Hematopoietic multipotent progenitor cell treated with erythropoietin and hydrocortisone succinate and interleukin-3 and kit ligand, for 6 days (in vitro differentiated cells): ENCODE data around the gene SURF2.
"Not testable (repeated sequence)": the region's sequence is repeated elsewhere in the genome, so short reads cannot be mapped to it uniquely, and the experiment has no call there.

Experiments
- DNase-seq: peaks from one replicate; pipeline ENCODE4 v3.0.0-alpha.2; 2015

The SURF2 gene

DNA sequence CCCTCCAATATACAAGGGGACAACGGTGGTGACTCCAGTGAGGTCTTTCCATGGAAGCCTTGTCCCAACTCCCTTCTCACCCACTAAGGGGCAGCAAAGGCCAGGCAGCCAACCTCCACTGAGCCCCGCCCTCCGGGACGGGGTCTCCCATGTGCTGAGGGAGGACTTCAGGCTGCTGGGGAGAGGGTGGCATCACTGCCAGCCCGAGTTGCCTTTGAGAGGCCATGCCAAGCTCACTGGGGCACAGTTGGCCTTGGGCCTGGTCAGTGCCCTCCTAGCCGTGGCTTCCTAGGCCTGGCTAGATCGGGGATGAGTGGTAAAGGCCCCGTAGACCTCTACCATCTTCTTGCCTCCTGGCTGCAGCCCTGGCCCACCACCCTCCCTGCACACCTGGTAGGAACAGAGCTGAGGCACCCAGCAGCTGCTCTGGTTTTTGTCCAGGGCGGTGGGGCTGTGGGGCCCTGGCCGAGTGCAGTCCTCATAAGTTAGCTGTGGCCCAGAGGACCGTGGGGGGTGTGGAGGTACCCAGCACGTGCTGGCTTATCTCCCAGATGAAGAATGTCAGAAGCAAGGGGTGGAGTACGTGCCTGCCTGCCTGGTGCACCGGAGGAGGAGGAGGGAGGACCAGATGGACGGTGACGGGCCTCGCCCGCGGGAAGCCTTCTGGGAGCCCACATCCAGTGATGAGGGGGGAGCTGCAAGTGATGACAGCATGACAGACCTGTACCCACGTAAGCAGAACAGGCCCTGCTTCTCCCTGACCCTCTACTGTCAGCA lies 3.2 kb downstream of the SURF2 start:
- DNase-seq, result peak; percentile 85

DNA sequence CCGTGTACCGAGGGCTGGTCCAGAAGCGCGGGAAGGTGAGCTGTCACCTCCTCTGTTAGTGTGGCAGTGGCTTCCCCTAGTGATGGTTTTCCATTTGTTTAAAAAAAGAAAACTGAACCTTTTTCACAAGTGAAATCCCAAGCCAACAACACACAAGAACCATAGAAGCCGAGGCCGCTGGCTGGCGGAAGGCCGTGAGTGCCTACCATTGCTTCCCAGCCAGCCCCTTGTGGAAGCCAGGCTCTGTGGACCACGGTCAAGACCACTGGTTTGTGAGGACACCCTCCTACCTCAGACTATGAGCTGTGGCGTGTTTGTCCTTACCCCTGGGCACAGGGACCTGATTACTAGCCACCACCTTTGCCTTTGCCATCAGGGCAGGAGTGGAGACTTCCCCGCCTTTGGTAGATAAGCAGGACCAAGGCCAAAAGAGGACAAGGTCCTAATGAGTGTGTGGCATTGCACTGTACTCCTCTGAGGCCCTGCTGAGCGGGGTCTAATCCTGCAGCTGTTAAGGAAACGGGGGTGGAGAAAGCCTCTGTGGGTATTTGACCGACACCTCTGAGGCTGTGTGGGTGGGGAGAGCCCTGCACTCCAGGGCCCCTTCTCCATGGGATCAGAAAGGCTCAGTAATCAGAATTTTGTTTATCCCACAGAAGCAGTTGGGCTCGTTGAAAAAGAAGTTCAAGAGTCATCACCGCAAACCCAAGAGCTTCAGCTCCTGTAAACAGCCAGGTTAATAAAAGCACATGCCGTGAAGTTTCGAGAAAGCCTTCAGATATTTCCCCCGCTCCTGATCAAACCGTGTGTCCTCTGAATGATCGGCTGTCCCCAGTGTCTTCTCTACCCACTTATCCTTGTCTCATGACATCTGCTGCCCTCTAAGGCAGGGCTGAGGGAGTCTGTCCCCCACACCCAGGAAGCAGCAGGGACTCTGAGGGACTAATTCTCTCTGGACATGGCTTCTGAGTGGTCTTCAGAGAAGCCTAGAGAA lies 4.3 kb downstream of the SURF2 start:
- DNase-seq, result no peak

DNA sequence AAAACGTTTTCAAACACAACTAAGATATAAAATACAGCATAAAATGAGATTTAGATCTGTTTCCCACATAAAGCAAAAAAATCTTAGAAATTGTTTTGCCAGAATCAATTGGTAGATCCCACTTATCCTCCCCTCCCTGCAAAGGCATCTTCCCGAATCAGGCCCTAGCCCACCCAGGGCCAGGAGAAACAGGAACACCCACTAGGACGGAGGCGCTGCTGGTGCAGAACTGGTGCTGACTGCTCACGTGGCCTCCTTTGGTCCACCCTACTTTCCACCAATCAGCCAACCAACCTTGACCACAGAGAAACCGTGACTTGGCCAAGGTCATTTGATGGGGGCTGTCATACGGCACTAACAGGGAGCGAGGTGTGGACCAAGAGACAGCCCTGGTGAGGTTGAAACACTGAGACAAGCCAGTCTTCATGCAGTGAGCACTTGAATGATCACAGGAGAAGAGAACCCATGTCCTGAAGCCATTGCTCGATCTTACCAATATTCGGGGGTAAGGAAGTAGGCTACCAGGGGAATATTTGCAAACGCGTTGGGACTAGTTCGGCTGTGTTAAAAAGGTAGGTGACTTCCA lies 5.2 kb downstream of the SURF2 start:
- DNase-seq, result no peak

DNA sequence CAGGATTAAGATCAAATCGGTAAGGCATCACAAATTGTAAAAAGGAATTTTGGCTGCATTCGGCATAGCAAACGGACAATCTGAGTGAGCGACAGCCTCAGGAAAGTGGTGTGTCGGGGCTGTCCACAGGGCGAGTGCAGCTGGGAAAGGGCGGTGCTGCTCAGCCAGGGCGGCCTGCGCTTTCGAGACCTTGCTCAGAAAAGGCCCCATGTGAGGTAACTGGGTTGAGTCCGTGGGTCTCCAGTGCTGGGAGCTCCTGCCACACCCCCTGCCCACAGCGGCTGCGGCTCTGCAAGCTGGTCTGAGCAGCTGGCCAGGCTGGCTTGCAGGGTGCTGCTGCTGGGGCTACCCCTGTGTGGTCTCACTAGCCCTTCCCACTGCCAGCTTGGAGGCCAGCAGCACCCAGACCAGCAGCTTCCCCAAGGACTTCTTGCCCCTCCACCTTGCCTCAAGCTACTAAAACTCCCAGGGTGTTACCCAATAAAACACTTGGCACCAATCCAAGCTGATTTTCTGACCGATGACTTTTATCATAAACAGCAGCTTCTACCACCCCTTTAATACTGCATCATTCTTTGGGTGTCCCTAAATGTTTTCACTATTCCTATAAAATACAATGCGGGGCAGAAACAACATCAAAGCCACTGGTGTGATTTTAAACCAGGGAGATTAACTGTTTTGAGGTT lies 6.2 kb downstream of the SURF2 start:
- peak; percentile 75 for DNase-seq

DNA sequence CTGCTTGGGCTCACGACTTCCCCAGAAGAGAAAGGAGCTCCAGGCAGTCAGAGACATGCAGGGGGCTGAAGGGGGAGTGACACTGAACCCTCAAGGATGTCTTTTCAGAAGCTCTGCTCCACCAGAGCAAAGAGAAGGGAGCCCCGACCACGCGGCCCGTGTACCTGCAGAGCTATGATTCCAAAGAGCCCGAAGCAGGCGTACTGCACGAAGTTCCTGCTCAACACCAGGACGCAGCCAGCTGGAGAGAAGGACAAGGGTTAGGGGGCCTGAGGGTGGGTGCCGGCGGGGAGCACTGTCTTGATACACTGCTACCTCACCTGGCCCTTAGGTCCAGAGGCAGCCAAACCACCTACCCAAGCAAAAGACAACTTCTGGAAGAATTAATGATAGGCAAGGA lies 10.1 kb downstream of the SURF2 start:
- no peak for DNase-seq

DNA sequence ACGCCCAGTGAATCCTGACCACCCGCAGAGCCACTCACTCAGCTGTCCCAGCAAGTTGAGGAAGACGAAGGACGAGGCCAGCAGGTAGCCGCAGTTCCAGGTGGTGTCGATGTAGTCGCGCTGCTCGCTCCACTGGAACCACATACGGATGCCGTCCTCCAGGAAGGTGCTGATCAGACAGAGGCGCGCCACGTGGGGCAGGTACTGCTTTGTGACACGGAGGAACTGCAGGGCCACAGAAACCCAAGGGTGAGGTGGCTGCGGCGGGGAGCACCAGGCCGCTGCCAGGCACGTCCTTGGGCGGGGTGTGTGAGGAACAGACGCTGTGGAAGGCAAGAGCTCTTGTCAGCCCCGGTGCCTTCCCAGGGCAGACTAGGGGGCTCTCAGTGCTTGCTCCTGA lies 10.9 kb downstream of the SURF2 start:
- DNase-seq, result no peak

DNA sequence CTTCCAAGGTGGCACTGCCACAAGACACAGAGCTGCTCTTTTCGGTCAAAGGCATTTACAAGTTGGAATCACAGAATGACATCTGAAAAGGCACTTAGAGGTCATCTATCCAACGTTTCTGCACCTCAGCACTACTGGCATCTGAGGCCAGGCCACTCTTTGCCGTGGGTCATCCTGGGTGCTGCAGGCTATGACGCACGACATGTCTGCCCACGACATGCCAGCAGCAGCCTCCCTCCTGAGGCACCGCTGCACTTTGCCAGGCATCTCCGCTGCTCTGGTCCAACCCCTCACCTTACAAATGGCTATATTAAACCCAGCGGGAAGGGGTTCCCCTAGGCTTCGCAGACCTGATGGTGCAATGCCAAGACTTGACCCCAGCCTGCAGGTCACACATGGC lies 11.4 kb downstream of the SURF2 start:
- DNase-seq, result no peak

DNA sequence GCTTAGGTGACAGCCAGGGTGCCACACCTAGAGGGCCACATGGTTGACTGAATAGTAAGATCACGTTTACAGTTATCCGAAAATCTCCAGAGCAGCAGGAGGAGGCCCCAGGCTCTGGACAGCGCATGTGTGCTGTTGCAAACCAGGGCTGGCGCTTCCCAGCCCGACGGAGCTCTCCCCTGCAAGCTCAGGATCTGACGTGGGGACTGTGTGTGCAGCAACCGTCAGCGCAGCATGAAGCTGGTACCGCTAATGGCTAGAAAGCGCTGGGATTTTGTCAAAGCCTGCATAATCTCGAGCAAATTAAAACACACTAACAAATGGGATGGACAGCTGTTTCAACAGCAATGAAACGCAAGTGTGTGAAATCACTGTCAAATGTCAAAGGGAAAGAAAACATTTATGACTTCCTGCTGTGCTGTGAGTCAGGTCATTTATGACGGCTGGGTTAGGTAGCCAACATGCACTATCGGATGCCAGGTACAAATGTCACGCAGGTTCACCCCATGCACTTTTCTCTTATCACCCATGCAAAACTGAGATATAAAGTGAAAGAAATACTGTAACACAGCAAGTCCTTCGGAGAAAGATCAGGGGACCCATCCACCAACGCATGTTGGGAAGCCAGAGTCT lies 12.0 kb downstream of the SURF2 start:
- DNase-seq, result no peak

DNA sequence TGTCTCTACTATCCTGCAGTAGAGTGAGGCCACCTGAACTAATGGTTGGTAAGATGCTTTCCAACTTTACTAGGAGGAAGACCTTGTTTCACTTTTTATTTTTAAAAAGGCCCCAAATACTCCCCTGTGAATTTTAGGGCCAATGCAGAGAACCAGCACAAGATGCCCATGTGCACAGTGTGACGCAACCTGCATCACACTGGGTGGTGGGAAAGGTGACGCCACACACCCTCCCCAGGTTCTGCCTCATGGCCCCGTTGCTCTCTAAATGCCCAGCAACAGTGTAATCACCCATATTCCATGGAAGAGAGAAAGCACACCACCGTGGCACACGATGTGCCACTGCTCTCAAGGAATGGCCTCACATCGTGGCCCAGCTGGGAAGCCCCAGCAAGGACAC lies 13.1 kb downstream of the SURF2 start:
- no peak for DNase-seq

DNA sequence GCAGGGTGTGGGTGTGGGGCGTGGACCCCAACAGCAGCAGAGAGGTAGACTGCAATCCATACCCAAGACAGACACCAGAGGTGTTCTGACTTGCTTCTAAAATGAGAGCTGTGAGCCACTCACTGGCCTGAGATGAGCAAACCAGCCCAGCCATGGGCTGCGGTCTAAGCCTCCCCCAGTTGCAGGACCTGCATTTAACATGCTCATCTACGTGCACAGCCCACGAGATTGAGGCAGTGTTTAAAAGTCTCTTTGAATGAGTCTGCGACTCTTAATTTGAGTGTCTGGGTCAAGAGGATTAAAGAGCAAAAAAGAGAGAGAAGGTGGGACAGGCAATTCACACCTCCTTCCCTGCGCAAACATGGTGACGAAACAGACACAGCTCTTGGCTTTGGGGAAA lies 13.6 kb downstream of the SURF2 start:
- DNase-seq, result no peak

DNA sequence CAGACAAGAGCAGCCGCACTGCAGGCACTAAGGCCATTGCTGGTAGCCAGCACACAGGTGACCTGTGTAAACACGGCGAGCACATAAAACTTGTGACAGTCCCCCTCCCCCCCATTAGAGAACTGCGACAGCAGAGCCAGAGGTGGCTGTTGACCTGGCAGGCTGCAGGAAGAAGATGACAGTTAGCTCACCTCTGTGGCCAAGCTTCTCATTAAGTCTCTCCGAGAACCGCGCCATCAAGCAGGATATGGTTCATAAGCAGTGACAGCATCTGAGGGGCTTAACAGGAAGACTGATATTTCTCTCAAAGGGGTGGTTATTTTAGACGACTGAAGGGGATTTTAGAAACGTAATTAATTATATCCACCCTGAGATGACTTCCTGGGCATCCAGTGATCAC lies 14.3 kb downstream of the SURF2 start:
- DNase-seq, result no peak

DNA sequence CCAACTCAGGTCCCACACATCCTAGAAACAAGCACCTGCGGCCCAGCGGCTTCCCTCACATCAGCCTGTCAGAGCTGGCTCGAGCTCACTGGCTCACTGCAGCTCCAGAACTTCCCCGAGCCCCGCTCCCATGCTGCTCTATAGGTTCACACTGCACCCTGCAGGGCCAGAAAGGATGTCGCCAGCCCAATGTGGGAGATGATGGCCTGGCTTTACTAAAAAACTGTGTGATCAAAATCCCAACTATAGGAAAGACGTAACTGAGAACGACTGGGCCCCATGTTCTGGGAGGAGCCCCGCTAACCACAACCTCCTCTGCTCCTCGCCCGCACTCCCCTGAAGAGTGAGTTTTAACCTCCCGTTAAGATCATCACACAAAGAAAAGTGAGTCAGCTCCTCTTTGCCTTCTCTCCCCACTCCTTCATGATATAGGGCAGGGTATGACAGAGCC lies 14.9 kb downstream of the SURF2 start:
- peak; percentile 75 for DNase-seq

DNA sequence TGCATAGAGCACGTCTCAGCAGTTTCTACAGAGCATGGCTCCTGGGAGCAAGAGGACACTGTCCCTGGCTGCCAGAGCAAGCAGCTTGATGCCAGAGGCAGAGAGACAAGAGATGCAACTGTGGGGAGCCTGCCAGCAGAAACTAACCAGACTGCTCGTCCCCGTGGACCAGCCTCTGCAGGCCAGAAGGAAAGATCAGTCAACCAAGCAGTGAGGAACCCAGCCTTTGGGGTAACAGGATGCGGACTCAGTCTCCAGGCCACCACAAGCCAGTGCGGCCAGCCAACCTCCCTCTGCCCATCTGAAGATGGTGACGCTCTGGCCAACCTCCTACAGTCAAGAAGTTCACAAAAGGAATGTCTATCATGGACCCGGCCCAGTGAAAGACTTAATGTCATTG lies 15.8 kb downstream of the SURF2 start:
- no peak for DNase-seq

DNA sequence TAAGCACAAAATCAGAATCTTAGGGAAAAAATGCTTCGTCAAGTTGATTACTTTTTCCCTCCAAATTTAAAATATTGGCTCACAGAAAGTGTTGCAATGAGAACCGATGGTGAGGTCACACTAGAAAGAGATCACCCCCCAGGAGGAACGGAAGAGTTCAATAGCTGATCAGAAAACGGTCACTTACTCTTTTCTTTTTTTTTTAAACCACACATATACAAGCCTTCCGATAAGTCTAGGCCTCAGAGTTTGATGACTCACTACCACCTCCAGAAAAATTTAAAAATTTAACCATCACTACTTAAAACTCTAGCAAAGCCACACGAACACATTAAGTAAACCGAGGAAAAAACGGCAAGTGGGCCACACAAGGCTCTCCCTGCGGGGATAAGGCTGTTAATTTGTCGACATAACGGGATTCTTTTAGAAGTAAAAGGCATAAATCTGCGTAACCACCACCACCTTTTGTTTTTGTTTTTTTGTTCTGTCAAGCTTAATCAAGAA lies 18.3 kb downstream of the SURF2 start:
- DNase-seq, result peak; percentile 76

DNA sequence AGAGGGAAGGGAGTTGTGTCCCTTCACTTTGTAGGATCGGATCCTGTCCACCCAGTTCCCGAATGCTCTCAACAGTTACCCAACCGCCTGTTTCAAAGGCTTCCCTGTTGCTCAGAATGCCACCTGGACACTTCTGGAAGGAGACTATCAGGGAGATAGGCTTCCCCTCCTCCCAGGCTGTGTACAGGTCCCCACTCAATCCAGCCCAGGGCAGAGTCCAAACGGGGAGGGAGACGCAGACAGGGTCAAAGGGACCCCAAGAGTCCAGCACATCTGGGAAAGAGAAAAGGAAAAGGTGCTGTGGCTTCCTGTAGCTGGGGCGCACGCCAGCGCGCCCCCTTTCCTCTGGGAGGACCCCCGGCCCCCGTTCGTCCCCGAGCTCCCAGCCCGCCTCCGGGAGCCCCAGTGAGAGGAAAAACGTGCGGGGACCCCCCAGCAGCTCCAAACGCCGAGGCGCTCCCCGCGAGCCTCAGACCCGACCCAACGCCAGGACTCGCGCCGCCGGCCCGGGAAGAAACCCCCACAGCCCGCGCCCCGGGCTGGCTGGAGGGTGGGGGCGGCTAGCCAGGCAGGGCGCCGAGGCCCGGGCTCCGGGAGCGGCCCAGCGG lies 18.9 kb downstream of the SURF2 start:
- DNase-seq, result peak; percentile 60

DNA sequence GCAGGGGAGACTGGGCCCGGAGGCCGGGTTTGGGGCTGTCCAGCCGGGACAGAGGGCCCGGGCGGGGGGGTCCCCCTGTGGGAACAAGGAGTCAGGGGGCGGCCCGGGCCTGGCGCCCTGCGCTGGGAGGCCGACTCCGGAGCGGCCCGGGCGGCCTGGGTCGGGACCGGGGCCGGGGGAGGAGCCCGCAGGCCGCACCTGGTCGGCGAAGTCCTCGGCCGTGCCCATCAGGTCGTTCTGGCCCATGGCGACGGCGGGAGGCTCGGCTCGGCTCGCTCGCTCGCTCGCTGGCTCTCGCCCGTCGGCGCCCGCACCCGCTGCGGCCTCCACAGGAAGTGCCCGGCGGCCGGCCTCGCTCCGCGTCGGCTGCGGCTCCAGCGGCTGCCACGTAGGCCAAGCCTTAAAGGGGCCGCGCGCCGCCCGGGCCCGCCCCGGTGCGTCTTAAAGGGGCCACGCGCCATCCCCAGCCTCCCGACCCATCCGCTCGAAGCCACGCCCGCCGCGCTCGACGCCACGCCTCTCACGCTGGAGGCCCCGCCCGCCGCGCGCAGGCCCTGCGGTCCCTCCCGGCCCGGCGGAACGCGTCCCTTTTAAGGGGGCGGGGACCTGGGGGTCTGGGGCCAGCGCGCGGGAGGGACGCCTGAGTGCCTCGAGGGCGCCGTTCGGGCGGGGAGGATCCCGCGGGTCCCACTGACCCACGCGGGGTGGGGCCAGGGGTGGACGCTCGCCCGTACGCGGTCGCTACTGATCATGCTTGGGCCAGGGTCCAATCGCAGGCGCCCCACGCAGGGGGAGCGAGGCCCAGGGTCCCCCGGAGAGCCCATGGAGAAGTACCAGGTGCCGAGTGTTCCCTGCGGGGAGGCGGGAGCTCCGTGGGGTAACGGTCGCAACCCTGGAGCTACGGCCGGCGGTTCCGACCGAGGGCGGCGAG lies 19.6 kb downstream of the SURF2 start, which contains the start of the genes STKLD1 and SURF4:
STKLD1 (plus strand) TSS at position 643 of the 931 bp plus-strand sequence; CDS start at position 751, 108 bp downstream.
SURF4 (minus strand) TSS at position 337 of the 931 bp plus-strand sequence; CDS start at position 246, 91 bp downstream.
- DNase-seq, result peak; percentile 96

DNA sequence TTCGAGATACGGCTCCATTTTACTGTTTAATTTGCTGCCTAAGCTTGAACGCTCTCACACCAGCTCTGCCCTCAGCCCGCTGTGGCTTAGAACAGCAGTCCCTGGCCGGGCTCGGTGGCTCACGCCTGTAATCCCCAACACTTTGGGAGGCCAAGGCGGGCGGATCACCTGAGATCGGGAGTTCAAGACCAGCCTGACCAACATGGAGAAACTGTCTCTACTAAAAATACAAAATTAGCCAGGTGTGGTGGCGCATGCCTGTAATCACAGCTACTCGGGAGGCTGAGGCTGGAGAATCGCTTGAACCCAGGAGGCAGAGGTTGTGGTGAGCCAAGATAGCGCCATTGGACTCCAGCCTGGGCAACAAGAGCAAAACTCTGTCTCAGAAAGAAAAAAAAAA lies 20.9 kb downstream of the SURF2 start:
- DNase-seq, result not testable (repeated sequence)

DNA sequence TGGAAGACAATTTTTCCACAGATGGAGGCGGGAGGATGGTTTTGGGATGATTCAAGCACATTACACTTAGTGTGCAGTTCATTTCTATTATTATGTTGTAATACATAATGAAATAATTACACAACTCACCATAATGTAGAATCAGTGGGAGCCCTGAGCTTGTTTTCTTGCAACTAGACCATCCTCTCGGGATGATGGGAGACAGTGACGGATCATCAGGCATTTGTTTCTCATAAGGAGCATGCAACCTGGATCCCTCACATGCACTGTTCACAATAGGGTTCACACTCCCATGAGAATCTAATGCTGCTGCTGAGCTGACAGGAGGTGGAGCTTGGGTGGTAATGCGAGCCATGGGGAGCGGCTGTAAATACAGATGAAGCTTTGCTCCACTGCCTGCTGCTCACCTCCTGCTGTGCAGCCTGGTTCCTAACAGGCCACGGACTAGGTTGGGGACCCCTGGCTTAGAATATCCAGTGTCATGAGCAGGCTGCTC lies 21.4 kb downstream of the SURF2 start:
- peak; percentile 44 for DNase-seq

DNA sequence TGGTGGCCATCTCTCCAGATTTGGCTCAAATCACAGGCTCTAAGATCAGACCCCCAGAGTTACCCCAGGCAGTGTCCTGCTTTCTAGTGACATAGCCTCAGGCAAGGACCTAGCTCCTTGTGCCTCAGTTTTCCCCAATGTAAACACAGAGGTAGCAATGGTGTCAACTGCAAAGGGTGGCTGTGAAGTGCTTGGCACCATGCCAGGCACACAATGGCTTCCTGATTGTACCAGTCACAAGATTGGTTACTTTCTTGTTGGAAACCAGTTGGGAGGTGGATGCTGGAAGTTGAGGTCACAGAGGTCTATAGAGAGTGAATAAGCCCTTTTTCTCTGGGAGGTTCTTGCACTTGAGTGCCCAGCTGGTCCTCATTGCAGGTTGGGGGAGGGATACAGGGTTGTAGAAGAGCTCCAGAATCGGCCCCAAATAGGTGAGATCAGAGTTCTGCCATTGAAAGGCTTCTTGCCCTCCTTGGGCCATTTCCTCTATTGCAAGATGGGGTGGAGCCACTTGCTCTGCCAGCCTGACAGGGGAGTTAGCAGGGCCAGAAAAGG lies 22.1 kb downstream of the SURF2 start:
- peak; percentile 47 for DNase-seq
